T-cell (primary cell): Measurements from ENCODE around the gene SMG6. TPM values are rescaled to one million over a fixed set of nuclear protein-coding genes. Genes with fewer than 3 reads are reported as not detected.
"Not testable (repeated sequence)": the region's sequence is repeated elsewhere in the genome, so short reads cannot be mapped to it uniquely, and the experiment has no call there.

Source experiments
- ATAC-seq, 4 experiments: fragments of 200-7000 bp in 3 of 4; fragments of 150-1000 bp in 1 of 4; cut with Tn5 transposase; replicated peaks in 1 of 4; 1 replicate in 3 of 4; 2 replicates in 1 of 4; pipeline ENCODE4 v1.10.0; 2021; ENCODE audit warnings: moderate library complexity in 3 of 4, mild to moderate bottlenecking in 2 of 4, moderate number of reproducible peaks in 1 of 4
- CTCF ChIA-PET, 2 donors: fragments of 300-600 bp; sonication (Branson Sonifier 250); formaldehyde crosslinking; loops; one replicate each; lab custom pipeline; 2022; ENCODE audit warnings: antibody characterized with exemption in 2 of 2; lab: Charles Lee
- POLR2A ChIA-PET, 2 donors: fragments of 300-600 bp; sonication (Branson Sonifier 250); formaldehyde crosslinking; loops; one replicate each; lab custom pipeline; 2022; ENCODE audit warnings: antibody characterized with exemption in 2 of 2; lab: Charles Lee
- DNase-seq, 35 experiments: peaks; one replicate each; pipeline versions ENCODE4 v3.0.0 to v3.0.0-alpha.2; 2013 to 2023
- H3K27ac ChIP-seq: one replicate; pipeline ENCODE4 v1.5.1; 2013; ENCODE audit warnings: low read length
- H3K27me3 ChIP-seq, 2 experiments: replicated peaks in 1 of 2; 1 replicate in 1 of 2; 2 replicates in 1 of 2; pipeline versions ENCODE4 v1.6.1 to v1.7.0; 2013; ENCODE audit warnings: low read length in 1 of 2, mixed read lengths in 1 of 2; ENCODE audit not compliant: control insufficient read depth in 2 of 2, insufficient read depth in 2 of 2; ENCODE audit errors: extremely low read depth in 1 of 2
- H3K36me3 ChIP-seq, 2 donors: 1 replicate in 1 of 2; 2 replicates in 1 of 2; pipeline versions ENCODE4 v1.6.1 to v1.7.0; 2013; ENCODE audit warnings: low read length in 1 of 2; ENCODE audit not compliant: control insufficient read depth in 2 of 2, insufficient read depth in 1 of 2; ENCODE audit errors: extremely low read depth in 1 of 2
- H3K4me1 ChIP-seq, 2 experiments: 1 replicate in 1 of 2; 2 replicates in 1 of 2; pipeline versions ENCODE4 v1.6.1 to v1.7.0; 2013; ENCODE audit warnings: low read length in 2 of 2, mixed read lengths in 1 of 2; ENCODE audit not compliant: insufficient read depth in 2 of 2, control insufficient read depth in 1 of 2; ENCODE audit errors: extremely low read depth in 1 of 2
- H3K4me3 ChIP-seq, 2 donors: 1 replicate in 1 of 2; 2 replicates in 1 of 2; pipeline versions ENCODE4 v1.5.1 to v1.7.0; 2013; ENCODE audit warnings: mild to moderate bottlenecking in 2 of 2, low read length in 1 of 2, moderate library complexity in 1 of 2; ENCODE audit not compliant: control insufficient read depth in 1 of 2; ENCODE audit errors: extremely low read depth in 1 of 2
- H3K9me3 ChIP-seq: 2 replicates; pipeline ENCODE4 v1.7.0; 2013
- H3K27ac Mint-ChIP-seq, 2 donors: one replicate each; pipeline ENCODE4 v1.8.0; 2020 to 2021; ENCODE audit warnings: mild to moderate bottlenecking in 2 of 2, mixed read lengths in 2 of 2
- H3K27me3 Mint-ChIP-seq, 2 donors: one replicate each; pipeline ENCODE4 v1.8.0; 2021 to 2022; ENCODE audit warnings: mixed read lengths in 2 of 2
- H3K36me3 Mint-ChIP-seq: one replicate; pipeline ENCODE4 v1.8.0; 2021; ENCODE audit warnings: mixed read lengths
- H3K4me1 Mint-ChIP-seq, 3 donors: one replicate each; pipeline ENCODE4 v1.8.0; 2020 to 2022; ENCODE audit warnings: mixed read lengths in 3 of 3, mild to moderate bottlenecking in 1 of 3
- H3K4me3 Mint-ChIP-seq, 3 donors: one replicate each; pipeline ENCODE4 v1.8.0; 2020 to 2022; ENCODE audit warnings: mild to moderate bottlenecking in 3 of 3, mixed read lengths in 3 of 3, moderate library complexity in 3 of 3
- H3K9me3 Mint-ChIP-seq, 3 donors: one replicate each; pipeline ENCODE4 v1.8.0; 2020 to 2022; ENCODE audit warnings: mixed read lengths in 3 of 3
- whole genome bisulfite sequencing: methylation state at CpG from one replicate; pipeline ENCODE4 v1.1.5; 2013; ENCODE audit warnings: missing lambda C conversion rate; ENCODE audit not compliant: insufficient coverage; 5-methylcytosine and 5-hydroxymethylcytosine counted together
- total RNA-seq, 35 experiments: library from RNA in 6 of 35; stranded (reverse) in 6 of 35; fragments of 120-200 nt in 1 of 35; gene quantifications; one replicate each; pipeline versions ENCODE4 v1.2.1 to v1.2.4 and lab custom pipeline; 2013 to 2026

Gene SMG6
- total RNA-seq, 5 donors from 2014 or later (not counting 1 experiment from before 2014, with no cell fraction given): 42.7 to 55.4 (median 45.9) TPM

DNA sequence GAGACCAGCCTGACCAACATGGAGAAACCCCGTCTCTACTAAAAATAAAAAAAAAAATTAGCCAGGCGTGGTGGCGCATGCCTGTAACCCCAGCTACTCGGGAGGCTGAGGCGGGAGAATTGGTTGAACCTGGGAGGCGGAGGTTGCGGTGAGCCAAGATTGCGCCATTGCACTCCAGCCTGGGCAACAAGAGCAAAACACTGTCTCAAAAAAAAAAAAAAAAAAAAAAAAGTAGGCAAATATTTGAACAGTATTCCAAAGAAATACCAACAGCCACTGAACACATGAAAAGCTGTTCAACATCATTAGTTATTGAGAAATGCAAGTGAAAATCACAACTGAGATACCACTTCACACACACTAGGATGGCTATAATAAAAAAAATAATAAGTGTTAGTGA is 160.9 kb downstream of the SMG6 start:
- not testable (repeated sequence) for H3K9me3 ChIP-seq, H3K27me3 Mint-ChIP-seq, H3K27ac ChIP-seq, H3K9me3 Mint-ChIP-seq, H3K36me3 ChIP-seq, H3K27me3 ChIP-seq, H3K4me3 Mint-ChIP-seq, H3K4me3 ChIP-seq, DNase-seq, H3K27ac Mint-ChIP-seq, ATAC-seq
- POLR2A ChIA-PET: interaction anchor here in 1 of 2 donors (0.7 kb wide), 2 partner anchors 174 to 191 kb away, joined by 7 to 10 read pairs; no protein-coding TSS in a partner anchor
- peaks cover 14 to 26% (median 22%) of the 10 kb centered on the region in 3 donors for H3K4me1 Mint-ChIP-seq
- H3K36me3 Mint-ChIP-seq: peaks cover 17% of the 10 kb centered on the region
- 90% methylated on average over 2 of the region's 8 CpGs for WGBS
- CTCF ChIA-PET: interaction anchor here (0.6 to 1.2 kb wide), 2 partner anchors 137 to 140 kb away, joined by 3 to 4 read pairs; no protein-coding TSS in a partner anchor
- peaks cover 0 to 12% of the 10 kb centered on the region in 2 experiments for H3K4me1 ChIP-seq

DNA sequence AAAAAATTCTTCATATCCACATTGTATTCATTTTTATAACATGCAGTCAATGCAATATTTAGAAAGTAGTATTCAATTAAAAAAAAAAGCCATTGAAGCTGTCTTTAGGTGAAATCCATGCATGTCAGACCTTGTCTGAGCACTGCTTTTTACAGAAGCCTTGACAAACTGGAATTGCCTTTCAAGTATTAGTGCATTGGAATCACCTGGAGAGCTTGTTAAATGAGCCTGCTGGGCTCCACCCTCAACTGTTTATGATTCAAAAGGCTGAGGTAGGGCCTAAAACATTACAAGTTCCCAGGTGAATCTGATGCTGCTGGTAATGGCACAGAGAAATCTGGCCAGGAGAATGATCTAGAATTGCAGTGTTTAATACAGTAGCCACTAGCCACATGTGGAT is 162.9 kb downstream of the SMG6 start:
- Mint-ChIP-seq H3K4me1 (peaks cover 15 to 23% (median 19%) of the 10 kb centered on the region in 3 donors), H3K27me3 (no peaks in the 10 kb centered on the region), H3K36me3 (peaks cover 16% of the 10 kb centered on the region), H3K4me3 (no peak overlapping the region), H3K9me3 (no peaks in the 10 kb centered on the region), H3K27ac (no peak overlapping the region)
- POLR2A ChIA-PET: no interaction called here
- DNase-seq (no peak), ATAC-seq (no peak)
- Histone ChIP-seq H3K36me3 (peaks cover 6 to 9% of the 10 kb centered on the region in 2 donors), H3K27ac (no peak overlapping the region), H3K27me3 (no peaks in the 10 kb centered on the region), H3K4me1 (peaks cover 0 to 8% of the 10 kb centered on the region in 2 experiments), H3K9me3 (no peaks in the 10 kb centered on the region), H3K4me3 (no peak overlapping the region)
- CTCF ChIA-PET: no interaction called here

DNA sequence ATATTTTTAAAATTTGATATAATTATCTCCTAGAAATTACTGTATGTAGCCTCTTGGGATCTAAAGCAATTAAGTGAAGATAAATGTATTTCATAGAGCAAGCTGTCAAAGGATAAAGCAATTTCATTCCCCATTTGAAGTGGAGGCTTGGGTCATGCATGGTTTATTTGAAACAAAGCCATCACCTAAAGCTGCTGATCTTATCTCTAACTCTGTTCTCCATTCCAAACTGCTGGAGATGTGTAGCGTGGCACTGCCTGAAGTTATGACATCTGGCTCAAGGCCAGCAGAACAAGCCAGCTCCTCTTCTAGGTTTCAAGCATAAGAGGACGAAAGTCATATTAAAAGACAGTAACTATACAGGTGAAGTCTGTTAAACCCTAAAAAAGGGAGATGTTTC is 164.8 kb downstream of the SMG6 start:
- DNase-seq (no peak), ATAC-seq (no peak)
- peaks cover 15 to 23% (median 19%) of the 10 kb centered on the region in 3 donors for H3K4me1 Mint-ChIP-seq
- no peaks in the 10 kb centered on the region for H3K9me3 ChIP-seq
- H3K4me1 ChIP-seq: peaks cover 0 to 8% of the 10 kb centered on the region in 2 experiments
- H3K27ac Mint-ChIP-seq: peak overlapping the region in 1 of 2 donors; percentile 77
- H3K36me3 ChIP-seq: peaks cover 5 to 9% of the 10 kb centered on the region in 2 donors
- CTCF ChIA-PET: interaction anchor here in 1 of 2 donors (0.6 kb wide), 1 partner anchor 276 kb away, joined by 6 read pairs; no protein-coding TSS in a partner anchor
- H3K27me3 ChIP-seq: no peaks in the 10 kb centered on the region
- no peak overlapping the region for H3K4me3 ChIP-seq
- peaks cover 16% of the 10 kb centered on the region for H3K36me3 Mint-ChIP-seq
- H3K4me3 Mint-ChIP-seq: no peak overlapping the region
- no peak overlapping the region for H3K27ac ChIP-seq
- no peaks in the 10 kb centered on the region for H3K9me3 Mint-ChIP-seq
- POLR2A ChIA-PET: no interaction called here
- WGBS: 80% methylated on average over 2 of the region's 2 CpGs
- no peaks in the 10 kb centered on the region for H3K27me3 Mint-ChIP-seq

DNA sequence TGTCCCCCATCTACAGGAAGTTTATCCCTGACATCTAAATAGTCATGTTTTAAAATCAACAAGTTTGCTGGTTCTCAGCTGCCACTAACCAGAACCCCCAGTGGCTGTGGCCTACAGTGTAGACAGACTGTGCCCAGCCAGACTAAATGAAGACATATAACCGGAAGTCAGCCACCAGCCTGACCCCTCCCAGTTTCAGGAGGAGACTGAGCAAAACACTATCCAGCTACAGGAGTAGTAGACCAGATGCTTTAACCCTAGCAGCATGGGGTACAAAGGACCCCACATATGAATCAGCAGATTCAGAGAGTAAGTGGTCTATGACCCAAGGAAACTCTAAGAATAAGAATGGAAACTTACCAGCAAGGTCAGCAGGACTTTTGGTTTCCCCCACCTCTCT is 165.3 kb downstream of the SMG6 start:
- WGBS: 25% methylated on average over 1 of the region's 1 CpG
- peak overlapping the region in 1 of 2 donors; percentile 77 for H3K27ac Mint-ChIP-seq
- no peaks in the 10 kb centered on the region for H3K9me3 ChIP-seq
- no peak overlapping the region for H3K4me3 Mint-ChIP-seq
- H3K27me3 Mint-ChIP-seq: no peaks in the 10 kb centered on the region
- H3K4me1 Mint-ChIP-seq: peaks cover 15 to 22% (median 18%) of the 10 kb centered on the region in 3 donors
- no peak overlapping the region for H3K4me3 ChIP-seq
- ChIA-PET POLR2A (no interaction called here), CTCF (interaction anchor here in 1 of 2 donors (0.6 kb wide), 1 partner anchor 276 kb away, joined by 6 read pairs; no protein-coding TSS in a partner anchor)
- H3K27me3 ChIP-seq: no peaks in the 10 kb centered on the region
- H3K36me3 Mint-ChIP-seq: peaks cover 14% of the 10 kb centered on the region
- no peak overlapping the region for H3K27ac ChIP-seq
- H3K4me1 ChIP-seq: peaks cover 0 to 8% of the 10 kb centered on the region in 2 experiments
- ATAC-seq (peak; percentile 67 to 89 (median 76)), DNase-seq (peak in 24 of 35 experiments; percentile 2 to 38 (median 10))
- H3K36me3 ChIP-seq: peaks cover 9 to 10% of the 10 kb centered on the region in 2 donors
- H3K9me3 Mint-ChIP-seq: no peaks in the 10 kb centered on the region

DNA sequence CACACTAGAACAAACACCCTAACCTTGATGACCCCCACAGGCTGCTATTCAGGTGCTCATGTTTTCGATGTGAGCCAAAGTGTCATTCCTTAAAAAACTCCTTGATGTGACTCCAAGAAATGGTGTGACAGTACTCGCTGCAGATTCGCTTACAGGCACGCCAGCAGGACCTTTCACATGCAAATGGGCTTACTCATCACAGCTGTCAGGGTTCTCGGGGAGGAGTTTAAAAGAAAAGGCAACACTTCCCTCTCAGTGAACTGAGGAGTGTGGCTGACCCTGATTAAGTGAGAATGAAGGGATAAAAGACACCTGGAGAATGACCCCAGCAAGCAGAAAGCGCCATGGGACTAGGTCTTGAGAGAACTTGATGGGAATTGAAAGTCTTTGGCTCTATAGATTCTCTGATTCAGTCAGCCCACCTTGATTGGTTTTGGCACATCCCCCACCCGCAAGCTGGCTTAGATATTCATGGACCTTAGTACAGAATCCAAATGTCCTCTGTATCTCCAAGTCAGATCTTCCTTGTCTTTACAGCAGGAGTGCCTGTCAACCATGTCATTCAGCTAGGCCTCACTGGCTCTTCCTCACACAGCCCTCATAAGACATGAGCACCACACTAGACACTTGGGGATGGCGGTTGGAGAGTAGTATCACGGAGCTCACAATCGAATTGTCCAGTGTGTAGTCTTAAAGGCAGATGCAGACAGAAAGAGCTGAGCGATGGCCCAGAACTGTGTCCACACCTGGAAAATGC is 166.1 kb downstream of the SMG6 start:
- no peak for ATAC-seq
- H3K27ac Mint-ChIP-seq: peak overlapping the region in 1 of 2 donors; percentile 77
- no peak overlapping the region for H3K4me3 Mint-ChIP-seq
- CTCF ChIA-PET: interaction anchor here in 1 of 2 donors (0.6 kb wide), 1 partner anchor 44 kb away, joined by 3 read pairs; no protein-coding TSS in a partner anchor
- H3K27ac ChIP-seq: no peak overlapping the region
- H3K36me3 ChIP-seq: peaks cover 9 to 11% of the 10 kb centered on the region in 2 donors
- DNase-seq: no peak
- H3K27me3 ChIP-seq: no peaks in the 10 kb centered on the region
- POLR2A ChIA-PET: interaction anchor here in 1 of 2 donors (0.5 kb wide), 1 partner anchor 312 kb away, joined by 5 read pairs; no protein-coding TSS in a partner anchor
- H3K4me1 Mint-ChIP-seq: peaks cover 15 to 21% (median 17%) of the 10 kb centered on the region in 3 donors
- WGBS: 96% methylated on average over 5 of the region's 11 CpGs
- H3K4me1 ChIP-seq: peaks cover 0 to 8% of the 10 kb centered on the region in 2 experiments
- no peaks in the 10 kb centered on the region for H3K9me3 Mint-ChIP-seq
- H3K36me3 Mint-ChIP-seq: peaks cover 16% of the 10 kb centered on the region
- H3K4me3 ChIP-seq: no peak overlapping the region
- no peaks in the 10 kb centered on the region for H3K9me3 ChIP-seq
- H3K27me3 Mint-ChIP-seq: no peaks in the 10 kb centered on the region

DNA sequence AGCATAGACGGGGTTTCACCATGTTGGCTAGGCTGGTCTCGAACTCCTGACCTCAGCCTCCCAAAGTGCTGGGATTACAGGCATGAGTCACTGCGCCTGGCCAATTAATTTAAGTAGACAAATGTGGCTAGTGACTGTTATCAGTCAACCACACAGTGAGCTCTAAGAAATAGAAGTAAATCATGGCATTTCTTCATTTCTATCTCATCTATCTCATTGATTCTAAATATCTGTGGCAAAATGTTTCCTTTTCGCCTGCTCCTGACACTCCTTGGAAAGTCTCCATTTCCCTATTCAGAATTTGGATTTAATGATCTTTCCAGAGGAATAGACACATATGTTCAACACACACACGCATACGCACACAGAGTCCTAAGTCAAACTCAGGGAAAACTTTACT is 167.3 kb downstream of the SMG6 start:
- H3K36me3 ChIP-seq: peaks cover 9 to 11% of the 10 kb centered on the region in 2 donors
- peaks cover 16% of the 10 kb centered on the region for H3K36me3 Mint-ChIP-seq
- H3K27me3 ChIP-seq: no peaks in the 10 kb centered on the region
- H3K9me3 ChIP-seq: no peaks in the 10 kb centered on the region
- no peaks in the 10 kb centered on the region for H3K27me3 Mint-ChIP-seq
- WGBS: 100% methylated on average over 2 of the region's 6 CpGs
- no peaks in the 10 kb centered on the region for H3K9me3 Mint-ChIP-seq
- peaks cover 0 to 8% of the 10 kb centered on the region in 2 experiments for H3K4me1 ChIP-seq
- no peak overlapping the region for H3K4me3 ChIP-seq
- ATAC-seq: no peak
- POLR2A ChIA-PET: interaction anchor here (0.6 kb wide), 2 partner anchors 307 to 523 kb away, joined by 3 to 4 read pairs; no protein-coding TSS in a partner anchor
- H3K27ac Mint-ChIP-seq: no peak overlapping the region
- CTCF ChIA-PET: no interaction called here
- DNase-seq: no peak
- no peak overlapping the region for H3K27ac ChIP-seq
- no peak overlapping the region for H3K4me3 Mint-ChIP-seq
- H3K4me1 Mint-ChIP-seq: peaks cover 15 to 21% (median 19%) of the 10 kb centered on the region in 3 donors
